D341Med (cell line): ENCODE measurements around the gene NDC1.
"Not testable (repeated sequence)": the region's sequence is repeated elsewhere in the genome, so short reads cannot be mapped to it uniquely, and the experiment has no call there.

Experiments
- DNase-seq: peaks from one replicate; pipeline ENCODE4 v3.0.0; 2012; ENCODE audit warnings: low spot score

NDC1 gene

DNA sequence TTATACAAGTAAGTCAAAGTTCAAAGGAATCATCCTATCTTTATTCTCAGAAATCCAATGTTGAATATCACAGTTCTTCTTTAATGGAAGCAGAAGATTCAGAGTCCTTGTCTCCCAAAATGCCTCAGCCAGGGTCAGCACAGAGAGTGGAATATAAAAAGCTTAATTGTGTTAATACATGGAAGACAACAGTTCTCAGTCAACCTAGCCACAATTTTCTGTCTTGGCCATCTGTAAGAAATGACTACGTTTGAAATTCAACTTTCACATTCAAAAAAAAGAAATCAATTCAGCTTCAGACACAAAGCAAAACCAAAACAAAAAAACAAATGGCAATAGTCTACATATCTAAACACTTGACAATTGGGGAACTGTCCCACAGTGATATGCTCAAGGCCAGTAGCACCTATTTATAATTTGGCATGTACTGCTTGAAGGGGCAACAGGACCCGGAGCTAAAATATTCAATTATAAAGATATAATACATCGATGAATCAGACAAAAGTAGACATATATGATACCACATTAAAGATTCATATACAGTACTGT is 71.8 kb downstream of the NDC1 start:
- DNase-seq: no peak

- no peak for DNase-seq
Measured at GRCh38 chr1:53765657-53766056, 72.4 kb downstream of the NDC1 start.

- DNase-seq: no peak
Measured at GRCh38 chr1:53763911-53764310, 74.2 kb downstream of the NDC1 start.

- no peak for DNase-seq
Measured at GRCh38 chr1:53763461-53763860, 74.6 kb downstream of the NDC1 start.

DNA sequence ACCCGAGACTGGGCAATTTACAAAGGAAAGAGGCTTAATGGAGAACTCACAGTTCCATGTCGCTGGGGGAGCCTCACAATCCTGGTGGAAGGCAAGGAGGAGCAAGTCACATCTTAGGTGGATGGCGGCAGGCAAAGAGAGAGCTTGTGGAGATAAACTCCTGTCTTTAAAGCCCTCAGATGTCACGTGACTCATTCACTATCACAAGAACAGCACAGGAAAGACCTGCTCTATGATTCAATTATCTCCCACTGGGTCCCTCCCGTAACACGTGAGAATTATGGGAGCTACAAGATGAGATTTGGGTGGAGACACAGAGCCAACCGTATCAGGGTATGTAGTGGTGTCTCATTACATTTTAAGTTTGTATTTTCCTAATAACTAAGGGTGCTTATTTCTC is 77.6 kb downstream of the NDC1 start:
- not testable (repeated sequence) for DNase-seq

DNA sequence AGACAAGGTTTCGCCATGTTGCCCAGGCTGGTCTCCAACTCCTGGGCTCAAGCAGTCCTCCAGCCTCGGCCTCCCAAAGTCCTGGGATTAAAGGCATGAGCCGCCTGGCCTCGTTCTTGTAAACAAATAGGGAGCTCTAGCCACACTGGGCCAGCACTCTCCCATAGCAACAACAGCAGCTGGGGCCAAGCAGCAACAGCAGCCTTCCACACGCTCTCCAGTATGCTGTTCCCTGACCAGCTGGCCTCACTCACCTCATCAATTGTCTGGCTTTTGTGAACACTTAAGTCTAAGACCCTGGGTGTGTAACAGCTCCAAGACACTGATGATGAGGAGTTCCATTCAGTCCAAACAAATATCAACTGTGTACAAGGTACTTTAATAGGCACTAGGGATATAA is 82.2 kb downstream of the NDC1 start:
- no peak for DNase-seq

- peak; percentile 58 for DNase-seq
Measured at GRCh38 chr1:53754484-53755312, 83.4 kb downstream of the NDC1 start.

GRCh38 chr1:53752281-53752680 is 85.8 kb downstream of the NDC1 start:
- DNase-seq: no peak

GRCh38 chr1:53747841-53748240 is 90.3 kb downstream of the NDC1 start:
- no peak for DNase-seq

GRCh38 chr1:53740621-53741105 is 97.4 kb downstream of the NDC1 start:
- no peak for DNase-seq

DNA sequence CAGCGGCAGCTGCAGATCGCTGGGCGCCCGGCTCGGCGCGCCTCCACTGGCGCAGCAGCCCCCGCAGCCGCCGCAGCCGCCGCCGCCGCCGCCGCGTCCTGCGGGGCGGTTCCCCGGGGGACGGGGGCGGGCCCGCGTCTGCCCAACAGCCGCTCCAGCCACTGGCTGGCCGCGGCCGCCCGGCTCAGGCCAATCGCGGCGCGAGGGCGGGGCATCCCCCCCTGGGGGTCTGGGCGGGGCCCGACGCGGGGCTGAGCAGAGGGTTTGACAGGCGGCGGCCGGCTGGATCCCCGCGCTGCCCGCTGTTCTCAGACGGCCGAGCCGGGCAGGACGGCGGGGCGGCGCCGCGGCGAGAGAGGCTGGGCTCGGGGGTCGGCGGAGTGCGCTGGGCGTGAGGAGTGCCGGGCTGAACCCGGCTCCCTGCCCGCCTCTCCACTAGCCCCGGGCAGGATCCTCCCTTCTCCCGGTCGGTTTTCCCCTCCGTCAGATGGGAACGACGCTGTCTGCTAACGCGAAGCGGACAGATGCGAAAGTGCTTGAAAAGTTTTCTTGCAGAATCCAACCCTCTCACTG is 98.9 kb downstream of the NDC1 start, which contains the start of gene GLIS1:
GLIS1 (minus strand) TSS at position 56 of the 573 bp plus-strand sequence. CDS start 1,100 bp downstream, outside the sequence.
- peak; percentile 99 for DNase-seq

- peak; percentile 55 for DNase-seq
Measured at GRCh38 chr1:53738205-53739108, 99.6 kb downstream of the NDC1 start.

DNA sequence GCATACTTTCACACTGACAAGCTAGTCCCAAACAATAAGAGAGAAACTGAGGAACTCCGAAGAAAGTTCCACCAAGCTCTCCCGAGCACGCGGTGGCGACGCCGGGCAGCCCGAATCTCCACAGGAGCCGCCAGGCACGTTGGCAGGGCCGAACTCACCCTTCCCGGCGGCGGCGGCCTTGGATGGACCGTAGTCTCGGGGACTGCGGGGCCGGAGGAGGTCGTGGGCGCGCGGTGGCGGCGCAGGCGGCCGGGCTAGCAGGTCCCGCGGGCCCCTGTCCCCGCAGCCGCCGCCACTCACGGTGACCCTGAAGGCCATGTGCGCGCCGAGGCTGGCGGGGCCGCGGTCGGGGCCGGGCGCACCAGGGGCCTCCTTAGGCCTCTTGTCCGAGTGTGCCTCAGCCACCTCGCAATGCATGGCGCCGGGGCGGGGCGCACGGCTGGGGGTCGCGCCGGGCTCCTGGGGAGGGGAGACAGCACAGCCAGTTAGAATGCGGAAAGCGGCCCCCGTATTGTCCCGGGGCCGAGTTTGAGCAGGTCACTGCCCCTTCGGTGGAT is 100.4 kb downstream of the NDC1 start:
- DNase-seq: peak; percentile 45

- no peak for DNase-seq
Measured at GRCh38 chr1:53736290-53736689, 101.8 kb downstream of the NDC1 start.

DNA sequence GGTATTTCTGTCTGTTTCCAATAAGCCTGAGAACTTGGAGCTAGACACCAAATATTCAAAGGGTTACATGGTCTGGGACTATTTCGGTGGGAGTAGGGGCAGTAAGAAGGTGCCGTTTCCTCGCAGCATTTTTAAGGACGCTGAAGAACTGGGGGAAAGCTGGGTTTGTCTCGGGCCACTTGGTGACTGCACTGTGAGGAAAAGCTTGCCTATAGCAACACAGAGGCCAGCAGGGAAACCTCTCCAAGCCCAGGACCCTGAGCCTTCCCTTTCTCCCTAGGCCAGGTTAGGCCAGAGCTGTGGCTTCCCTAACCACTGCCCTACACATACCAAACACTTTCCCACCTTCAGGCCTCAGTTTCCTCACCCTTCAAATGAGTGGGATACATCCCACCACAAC is 102.4 kb downstream of the NDC1 start:
- DNase-seq: no peak

- DNase-seq: no peak
Measured at GRCh38 chr1:53735261-53735660, 102.8 kb downstream of the NDC1 start.

GRCh38 chr1:53734650-53735211 is 103.4 kb downstream of the NDC1 start:
- DNase-seq: no peak

DNA sequence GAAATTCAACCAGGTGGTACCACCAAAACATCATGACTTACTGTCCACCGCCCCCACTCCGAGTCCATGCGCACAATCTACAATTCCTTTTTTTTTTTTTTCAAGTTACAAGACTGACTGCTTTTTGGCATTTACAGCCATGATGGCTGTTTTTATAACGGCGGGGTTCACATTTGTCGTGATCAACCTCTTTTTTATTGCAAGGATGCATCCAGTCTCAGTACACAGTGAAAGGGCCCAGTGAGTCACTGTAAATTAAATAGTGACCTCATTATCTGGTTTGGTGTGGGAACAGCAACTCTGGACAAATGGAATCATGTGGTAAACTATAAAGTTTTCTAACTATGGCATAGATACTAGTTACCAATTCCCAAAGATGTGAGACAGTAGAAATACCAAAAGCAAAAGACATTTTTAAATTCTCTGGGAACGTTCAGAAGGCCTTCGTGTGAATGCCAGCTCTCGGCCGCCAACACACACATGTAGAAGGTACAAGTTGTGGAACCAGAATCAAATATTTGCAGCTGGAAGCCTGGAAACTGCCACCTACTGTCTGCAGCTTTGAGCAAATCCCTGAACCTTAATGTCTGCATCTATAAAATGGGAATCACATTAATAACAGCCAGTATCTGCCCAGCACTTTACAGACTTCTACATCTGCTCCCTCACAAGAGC is 104.0 kb downstream of the NDC1 start:
- DNase-seq: no peak

DNA sequence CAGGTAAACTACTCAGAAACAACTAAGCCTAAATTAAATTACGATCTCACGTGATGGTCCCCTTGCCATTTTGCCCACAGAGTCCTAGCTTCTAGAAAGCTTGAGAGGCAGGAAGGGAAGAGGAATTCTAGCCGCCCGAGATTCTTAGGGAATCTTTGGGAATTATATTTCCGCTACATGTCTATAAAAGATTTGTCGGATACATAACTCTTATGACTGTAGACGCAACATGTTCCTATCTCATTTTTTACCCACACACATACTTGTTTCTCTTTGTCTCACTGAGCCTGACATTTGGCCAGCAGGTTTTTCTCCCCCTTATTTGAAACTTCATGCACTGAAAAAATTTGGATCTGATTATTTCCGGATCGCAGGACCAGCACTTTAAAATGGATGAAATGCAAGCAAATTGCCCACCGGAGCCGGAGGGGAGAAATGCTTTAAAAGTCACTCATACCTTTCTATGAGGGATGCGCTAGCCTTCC is 104.6 kb downstream of the NDC1 start:
- DNase-seq: no peak

GRCh38 chr1:53732912-53733317 is 105.2 kb downstream of the NDC1 start:
- no peak for DNase-seq

- no peak for DNase-seq
Measured at GRCh38 chr1:53732409-53732808, 105.7 kb downstream of the NDC1 start.
